HG03520 (cell line): ENCODE results near the gene SLC7A6.
A peak's percentile ranks its signal among the peaks of the same experiment; 100 is the strongest.

ENCODE experiments used
- ATAC-seq: cut with Tn5 transposase; IDR thresholded peaks from one replicate; pipeline ENCODE4 v1.9.1; 2021; ENCODE audit warnings: mild to moderate bottlenecking, moderate library complexity; ENCODE audit not compliant: unreplicated experiment

SLC7A6 gene

DNA sequence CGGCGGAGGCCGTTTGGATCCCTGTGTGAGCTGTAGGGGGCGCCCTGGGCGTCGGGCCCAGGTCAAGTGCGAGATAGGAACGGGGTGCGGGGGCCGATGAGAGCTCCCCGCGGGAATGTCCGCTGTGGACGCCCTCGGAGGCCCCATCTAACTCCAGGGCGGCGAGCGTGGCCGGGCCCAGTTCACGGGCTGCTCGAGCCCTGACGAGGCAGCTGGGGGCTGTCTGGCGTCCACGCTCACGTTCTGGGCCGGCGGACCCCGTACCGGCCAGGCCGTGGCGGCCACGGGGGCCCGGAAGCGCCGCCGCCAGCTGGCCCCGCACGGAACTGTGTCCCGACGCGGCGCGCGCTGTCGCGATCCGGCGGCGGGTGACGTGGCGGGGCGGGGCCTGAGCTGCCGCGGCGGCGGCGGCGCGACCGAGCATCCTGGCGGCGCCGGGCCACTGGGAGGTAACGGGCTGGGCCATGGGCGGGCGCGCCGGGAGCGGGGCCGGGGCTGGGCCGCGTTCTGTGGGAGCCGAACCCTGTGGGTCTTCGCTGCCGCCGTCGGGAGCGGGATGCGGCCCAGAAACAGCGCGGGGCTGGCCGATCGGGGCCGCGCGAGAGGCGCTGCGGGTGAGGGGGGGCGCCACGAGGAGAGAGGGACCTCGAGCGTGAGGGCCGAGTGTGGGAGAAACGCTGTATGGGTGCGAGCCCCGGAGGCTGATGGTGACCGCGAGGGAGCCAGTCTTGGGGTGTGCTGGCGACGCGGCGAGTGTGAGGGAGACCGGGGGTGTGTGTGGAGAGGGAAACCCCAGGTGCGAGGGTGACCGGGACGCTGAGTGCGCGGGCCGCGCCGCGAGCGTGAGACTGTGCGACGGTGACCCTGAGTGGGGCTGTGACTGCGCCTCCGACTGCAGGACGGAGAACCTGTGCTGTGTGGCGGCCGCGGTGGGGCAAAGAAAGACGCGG lies at the start of gene SLC7A6:
SLC7A6 (plus strand) TSS at position 399 of the 950 bp plus-strand sequence. CDS start 10,201 bp downstream, outside the sequence.
- ATAC-seq = peak; percentile 57

DNA sequence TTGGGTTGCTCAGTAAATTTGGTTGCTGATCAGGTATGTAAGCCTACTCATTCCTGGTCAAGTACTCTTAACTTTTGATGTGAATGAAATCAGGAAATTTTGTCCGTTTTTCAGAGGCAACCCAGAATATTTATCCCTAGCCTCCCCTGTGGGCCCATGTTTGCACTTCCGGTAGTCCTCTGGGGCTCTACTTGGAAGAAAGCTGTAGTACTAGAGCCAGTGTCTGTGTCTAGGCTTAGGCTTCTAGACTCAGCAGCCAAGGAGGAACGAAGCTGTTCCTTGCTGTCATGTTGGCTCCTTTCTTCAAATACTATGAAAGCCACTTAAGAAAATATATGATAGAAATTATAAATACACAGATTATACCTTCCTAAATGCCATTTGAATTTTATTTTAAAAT lies 49.6 kb upstream of the SLC7A6 start:
- no peak for ATAC-seq

DNA sequence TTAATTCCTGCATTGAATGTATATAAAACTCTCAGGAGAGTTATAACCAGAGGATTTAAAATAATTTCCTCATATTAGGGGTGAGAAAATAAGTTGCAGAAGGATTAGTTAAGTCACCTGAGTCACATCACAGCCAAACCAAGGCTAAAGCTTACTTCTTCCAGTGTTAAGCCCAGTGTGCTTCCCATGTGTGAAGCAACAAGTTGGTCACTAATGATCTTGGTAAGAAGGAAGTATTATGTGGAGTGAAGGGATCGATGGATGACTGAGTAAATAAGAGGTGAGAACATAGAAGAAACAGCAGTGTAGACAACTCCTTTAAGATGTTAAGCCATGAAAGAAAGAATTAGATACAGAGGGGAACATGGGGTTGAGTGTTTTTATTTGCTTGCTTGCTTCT lies 49.0 kb upstream of the SLC7A6 start:
- ATAC-seq = no peak

DNA sequence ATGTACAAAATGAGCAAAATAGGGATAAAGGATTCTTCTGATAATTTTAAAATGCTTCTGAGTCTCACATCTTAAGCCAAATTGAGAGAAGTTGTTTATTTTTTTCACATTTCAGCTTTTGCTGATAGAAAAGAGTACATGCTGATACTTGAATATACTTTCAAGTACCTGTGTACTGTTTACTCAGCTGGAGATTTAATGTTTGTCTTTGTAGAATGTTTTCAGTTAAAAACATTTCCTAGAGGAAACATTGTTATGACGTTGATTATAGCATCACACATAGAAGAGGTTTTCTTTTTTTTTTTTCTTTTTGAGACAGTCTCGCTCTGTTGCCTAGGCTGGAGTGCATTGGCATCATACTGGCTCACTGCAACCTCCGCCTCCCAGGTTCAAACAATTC lies 48.1 kb upstream of the SLC7A6 start:
- ATAC-seq = no peak

DNA sequence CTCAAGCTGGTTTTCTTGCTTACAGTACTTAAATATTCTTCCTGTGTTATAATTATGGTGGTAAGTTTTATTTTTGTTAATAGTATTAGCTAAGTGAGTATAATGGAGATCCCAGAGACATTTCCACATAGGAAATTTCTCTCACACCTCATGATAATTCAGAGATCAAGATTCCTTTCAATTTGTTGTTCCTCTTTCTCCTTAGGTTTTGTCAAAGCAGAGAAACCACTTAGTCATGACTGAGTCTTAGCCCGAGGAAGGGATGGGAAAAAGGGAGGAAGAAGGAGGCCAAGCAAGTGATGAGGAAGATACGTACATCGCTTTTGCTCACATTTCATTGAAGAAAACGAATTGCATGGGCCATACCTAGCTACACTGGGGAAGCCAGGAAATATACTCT lies 46.8 kb upstream of the SLC7A6 start:
- ATAC-seq = no peak

DNA sequence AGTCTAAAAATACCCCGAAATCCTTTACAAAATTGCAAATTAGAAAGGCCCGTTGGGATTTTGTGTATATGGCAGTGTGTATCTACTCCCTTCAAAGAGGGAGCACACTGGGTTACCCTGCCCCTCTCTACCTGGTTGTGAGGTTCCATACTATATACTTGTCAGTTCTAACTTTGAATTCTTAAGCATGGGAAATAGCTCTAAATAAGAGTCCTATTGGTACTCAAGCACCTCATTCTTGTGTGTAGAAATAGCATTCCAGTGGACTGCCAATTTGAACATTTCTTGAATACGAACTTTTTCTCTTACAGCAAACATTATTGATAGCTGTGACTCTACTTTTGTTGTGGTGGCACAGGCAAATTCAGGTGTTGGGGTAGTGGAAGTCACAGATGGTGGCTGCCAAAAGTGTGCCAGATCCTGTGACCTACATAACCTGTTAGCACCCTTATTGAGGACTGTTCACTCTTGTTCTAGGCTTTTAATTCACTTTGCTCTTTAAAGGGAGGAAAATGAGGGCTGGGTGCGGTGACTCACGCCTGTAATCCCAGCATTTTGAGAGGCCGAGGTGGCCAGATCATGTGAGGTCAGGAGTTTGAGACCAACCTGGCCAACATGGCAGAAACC lies 44.5 kb upstream of the SLC7A6 start:
- ATAC-seq = no peak

DNA sequence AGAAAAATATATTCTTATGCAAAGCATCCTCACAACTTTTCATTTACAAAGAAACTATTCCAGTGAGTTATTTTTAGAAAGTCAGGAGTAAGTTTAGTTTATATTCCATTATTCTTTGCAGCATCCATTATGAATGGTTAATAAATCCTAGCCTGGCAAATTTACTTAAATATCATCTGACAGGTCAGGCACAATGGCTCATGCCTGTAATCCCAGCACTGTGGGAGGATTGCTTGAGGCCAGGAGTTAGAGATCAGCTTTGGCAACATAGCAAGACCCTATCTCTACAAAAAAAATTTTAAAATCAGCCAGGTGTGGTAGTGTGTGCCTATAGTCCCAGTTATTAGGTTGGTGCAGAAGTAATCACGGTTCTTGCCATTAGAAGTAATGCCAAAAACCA lies 41.3 kb upstream of the SLC7A6 start:
- ATAC-seq = no peak

DNA sequence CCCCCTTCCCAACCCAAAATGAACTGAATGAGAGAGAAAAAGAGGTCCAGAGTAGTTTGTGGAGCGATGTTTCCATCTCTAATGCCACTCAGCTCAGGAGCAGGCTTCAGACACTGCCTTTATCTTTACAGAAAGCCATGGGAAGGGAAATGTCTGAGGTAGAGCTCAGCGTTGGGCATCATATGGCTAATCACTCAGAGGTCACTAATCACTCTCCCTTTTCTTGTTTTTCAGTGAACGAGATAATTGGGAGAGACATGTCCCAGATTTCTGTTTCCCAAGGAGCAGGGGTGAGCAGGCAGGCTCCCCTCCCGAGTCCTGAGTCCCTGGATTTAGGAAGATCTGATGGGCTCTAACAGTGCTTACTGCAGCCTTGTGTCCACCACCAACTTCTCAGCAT lies 38.2 kb upstream of the SLC7A6 start:
- no peak for ATAC-seq

DNA sequence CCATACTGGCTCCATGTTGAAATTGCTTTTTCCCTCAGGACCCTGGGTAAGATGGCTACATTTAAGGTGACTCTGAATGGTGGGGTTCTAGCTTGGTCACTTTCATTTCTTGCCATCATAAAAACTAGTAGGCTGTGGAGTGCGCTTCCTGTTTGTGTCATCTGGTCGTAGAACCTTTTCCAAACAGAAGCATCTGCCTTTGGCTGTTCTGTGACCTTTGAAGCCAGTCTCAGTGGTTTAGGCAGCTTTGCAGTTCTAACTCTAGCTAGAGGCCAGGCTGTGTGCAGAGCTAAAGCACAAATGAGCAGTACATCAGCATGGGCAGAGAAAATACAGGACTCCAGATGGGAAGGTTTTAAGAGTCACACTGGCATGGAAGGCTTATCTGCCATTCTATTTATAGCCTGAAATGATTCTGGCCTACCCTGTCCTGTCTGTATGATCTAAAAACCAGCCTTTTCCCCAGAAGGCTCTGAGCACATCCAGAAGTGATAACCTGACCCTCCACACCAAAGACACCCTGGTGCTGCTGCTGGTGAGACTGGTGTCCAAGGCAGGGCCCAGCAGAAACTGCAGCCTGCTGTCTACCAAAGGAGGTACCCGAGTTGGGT lies 37.0 kb upstream of the SLC7A6 start:
- ATAC-seq = no peak

DNA sequence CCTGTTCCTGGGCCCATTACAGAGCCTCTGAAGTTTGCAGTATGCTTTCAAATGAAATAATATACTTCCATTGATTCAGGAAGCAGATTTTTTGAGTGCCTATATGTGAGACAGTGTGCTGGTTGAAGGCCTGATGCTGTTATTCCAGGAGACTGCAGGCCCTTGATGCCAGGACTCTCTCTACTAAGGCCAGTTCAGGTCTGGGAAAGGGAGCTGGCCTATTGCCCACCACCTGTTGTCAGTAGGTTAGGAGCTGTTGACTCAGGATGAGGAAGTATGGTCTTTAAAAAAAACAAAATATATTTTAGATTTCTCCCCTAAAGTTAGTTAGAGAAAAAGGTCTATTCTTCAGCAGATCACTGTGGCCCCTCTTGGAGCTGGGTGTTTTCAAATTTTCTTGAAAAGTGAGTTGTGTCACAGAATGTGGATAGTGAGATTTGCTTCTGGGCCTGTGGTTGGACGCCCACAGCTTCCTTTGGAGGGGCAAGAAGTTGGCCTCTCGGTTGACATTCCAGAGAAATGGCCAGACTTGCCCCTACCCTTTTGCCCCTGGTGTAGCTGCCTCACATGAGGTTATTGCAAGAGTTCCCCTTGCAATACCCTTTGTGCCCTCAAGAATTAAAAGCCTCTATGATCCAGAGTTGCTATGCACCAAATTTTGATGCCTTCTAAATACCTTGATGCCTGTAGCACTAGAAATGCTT lies 36.3 kb upstream of the SLC7A6 start:
- no peak for ATAC-seq

DNA sequence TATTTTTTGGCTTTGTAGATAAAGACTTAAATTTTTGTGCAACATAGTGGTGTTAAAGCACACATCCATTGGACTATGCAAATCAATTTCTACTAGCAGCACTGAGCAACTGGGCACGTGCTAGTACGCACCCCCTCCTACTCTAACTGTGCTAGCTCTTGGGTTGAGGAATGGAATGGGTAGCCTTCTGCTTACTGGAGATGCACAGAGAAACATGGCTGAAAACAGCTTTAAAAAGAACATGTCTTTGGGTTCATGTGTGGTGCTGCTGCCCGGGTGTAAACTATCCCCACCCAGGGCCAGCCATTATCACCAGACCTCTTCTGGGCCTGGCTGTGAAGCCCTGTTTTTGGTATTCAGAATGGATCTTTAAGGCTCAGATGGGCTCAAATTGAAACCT lies 35.7 kb upstream of the SLC7A6 start:
- no peak for ATAC-seq

DNA sequence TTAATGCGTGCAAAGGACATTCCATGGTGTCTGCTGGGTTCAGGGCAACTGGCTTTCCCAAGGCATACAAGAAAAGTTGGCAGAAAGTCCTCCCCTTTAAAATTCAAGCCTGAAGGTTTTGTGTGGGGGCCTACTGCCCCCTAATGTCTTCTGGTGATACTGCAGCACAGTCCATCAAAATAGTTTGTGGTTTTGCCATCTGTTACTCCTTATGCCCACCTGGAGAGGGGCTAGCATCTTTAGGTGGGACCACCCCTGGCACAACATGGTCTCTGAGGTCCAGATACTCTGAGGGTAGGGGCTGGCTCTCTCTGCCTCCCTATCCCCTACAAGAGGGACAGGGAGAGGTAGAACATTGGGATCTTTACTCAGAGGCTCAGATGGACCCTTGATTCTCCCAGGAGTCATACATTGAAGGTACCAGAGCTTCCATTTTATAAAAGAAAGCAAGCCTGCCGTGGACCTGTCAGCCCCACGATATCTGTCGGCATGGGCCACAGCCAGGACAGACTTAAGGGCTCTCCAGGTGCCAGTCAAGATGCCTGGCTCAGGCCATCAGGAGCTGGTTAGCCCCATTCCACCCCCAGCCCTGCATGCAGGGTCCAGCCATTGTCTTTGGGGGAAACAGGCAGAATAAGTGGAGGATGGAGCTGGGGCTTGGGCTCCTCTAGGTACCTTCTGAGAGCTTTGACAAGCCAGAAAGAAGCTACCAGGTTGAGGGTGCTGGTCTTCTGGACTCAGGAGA lies 34.7 kb upstream of the SLC7A6 start:
- no peak for ATAC-seq

DNA sequence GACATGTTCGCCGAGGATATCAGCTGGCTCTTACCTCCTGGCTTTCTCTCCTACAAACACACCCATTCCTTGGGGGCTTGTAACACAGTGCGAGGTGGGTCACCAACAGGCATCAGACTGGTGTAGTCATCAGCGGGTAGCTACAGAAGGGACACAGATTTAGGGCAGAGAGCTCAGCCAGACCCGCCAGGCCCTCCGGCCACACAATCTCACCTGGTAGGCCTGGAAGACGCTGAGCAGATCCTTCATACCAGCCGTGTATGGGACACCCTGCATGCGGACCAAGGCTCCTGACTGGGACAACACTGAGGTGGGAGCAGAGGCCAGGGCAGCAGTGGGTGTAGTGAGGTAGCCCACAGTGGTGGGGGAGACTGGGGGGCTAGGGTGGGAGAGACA lies 34.2 kb upstream of the SLC7A6 start:
- no peak for ATAC-seq

DNA sequence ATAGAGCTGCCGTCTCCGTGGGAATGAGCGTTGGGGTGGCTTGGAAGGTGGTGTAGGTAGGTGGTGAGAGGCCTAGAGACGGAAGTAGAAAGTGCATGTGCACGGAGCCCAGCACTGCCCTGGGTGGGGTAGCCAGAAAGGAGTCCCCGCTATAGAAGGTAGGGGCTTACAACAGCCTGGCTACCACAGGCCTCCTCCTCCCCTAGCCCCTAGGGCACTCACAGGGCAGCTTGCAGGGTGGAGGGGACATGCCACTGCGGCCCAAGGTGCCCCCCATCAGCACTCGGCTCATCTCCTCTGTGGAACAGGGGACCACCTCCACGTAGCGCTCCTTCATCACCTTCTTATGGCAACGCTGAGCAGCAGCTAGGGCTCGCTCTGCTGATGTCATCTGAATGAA lies 33.4 kb upstream of the SLC7A6 start:
- ATAC-seq = no peak

DNA sequence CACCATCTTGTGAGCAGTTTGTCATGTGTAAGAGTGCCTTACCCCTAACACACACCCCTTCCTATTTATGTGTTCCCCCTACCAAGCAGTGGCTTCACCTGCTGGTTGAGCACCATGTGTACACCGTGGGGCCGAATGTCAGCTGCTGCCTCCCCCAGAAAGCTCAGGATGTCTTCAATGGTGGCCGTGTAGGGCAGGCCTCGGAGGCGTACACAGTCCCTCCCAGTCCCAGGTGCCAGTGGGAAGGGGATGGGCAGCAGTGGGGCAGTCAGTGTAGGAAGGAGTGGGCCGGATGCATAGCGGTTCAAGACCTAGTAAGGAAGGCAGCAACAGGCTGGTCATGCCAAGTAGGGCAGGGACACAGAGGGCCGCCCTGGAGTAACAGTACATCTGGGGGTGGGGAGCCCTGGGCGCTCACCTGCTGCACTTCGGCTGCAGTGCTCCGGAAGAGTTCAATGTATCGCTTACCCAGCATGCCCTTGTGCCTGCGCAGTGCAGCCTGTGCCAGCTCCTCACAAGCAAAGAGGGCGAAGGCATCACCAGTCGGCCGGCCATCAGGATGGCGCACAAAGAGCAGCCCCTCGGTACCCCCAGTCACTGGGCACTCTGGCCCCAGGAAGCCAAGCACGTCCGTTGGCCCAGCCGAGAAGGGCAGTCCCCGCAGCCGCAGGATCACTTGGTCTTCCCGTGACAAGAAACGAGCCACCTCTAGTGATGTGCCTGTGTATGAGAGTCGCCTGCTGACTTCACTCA lies 32.8 kb upstream of the SLC7A6 start:
- no peak for ATAC-seq

DNA sequence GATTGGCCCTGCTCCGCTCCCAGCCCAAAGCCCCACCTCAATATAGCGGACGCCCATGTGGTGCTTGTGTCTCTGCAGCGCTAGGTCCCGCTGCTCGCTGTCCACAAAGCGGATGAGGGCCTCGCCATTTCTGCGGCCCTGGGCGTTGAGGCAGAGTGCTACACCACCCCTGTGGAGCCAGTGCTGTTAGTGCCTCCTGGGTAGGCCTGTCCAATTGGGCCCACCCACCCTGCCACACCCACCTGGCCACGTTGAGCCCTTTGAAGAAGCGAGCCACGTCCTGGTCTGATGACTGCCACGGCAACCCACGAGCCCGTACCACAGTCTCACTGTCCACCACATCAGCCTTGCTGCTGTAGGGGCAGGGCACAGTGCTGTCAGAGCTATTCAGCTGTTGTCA lies 32.0 kb upstream of the SLC7A6 start:
- ATAC-seq = no peak

DNA sequence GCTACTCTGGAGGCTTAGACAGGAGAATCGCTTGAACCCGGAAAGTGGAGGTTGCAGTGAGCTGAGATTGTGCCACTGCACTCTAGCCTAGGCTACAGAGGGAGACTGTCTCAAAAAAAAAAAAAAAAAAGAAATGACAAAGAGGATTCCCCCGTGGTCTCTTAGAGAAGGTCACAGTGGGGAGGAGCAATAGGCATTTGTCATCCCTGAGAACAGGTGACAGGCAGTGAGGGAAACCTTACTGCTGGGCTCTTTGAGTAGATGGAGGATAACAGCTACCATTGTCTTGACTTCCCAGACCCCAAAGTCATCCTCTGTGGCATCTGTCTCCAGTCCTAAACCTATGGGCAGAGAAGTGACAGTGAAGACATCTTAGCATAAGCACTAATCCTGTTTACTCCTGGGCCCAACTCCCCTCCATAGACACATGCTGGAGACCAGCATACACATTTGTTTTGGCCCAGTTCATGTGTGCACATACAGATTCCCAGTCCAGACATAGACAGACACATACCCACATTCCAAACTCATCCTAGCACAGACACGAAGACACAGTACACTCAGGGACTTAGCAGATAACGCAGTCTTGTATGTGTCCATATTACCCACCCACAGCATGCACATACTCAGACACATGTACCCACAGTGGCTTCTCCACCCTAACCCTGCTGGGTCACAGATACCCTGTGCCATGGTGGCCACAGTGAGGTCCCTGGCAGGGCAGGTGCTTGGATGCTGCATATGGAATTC lies 31.1 kb upstream of the SLC7A6 start:
- ATAC-seq = no peak

DNA sequence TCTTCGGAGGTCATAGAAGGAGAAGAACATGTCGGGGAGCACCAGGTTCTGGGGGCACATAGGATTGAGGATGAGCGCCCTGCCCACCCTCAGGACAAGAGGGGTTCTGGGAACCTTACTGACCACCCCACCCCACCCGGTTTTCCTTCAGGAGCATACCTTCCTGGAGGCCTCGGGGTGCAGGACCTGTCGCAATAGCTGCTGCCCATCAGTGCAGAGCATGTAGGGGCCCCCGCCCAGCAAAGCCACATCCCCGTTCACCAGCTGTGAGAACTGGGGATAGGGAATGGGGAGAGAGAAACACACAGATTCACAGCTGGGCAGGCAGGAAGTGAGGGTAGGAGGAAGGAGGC lies 30.5 kb upstream of the SLC7A6 start:
- ATAC-seq = no peak
